Kidney (tissue), 14 donors: ENCODE results near the gene NDUFAF4. TPM values are rescaled to one million over a fixed set of nuclear protein-coding genes. Genes with fewer than 3 reads are reported as not detected.

Experiments
- DNase-seq, 5 donors: peaks; one replicate each; pipeline ENCODE4 v3.0.0-alpha.2; 2013 to 2020
- FAIRE-seq: peaks from 2 replicates; lab custom pipeline; 2012; peaks lifted over from hg19 to GRCh38; lab: Jason Lieb, UNC
- H3K27ac ChIP-seq, 2 donors: one replicate each; pipeline ENCODE4 v1.7.0; 2013; ENCODE audit warnings: low read depth in 2 of 2, low read length in 2 of 2, inconsistent platforms in 1 of 2
- H3K27me3 ChIP-seq: one replicate; pipeline ENCODE4 v1.7.1; 2013; ENCODE audit warnings: low read length, inconsistent platforms; ENCODE audit not compliant: control insufficient read depth, insufficient read depth
- H3K36me3 ChIP-seq, 3 donors: one replicate each; pipeline versions ENCODE4 v1.7.0 to v1.7.1; 2013; ENCODE audit warnings: low read length in 3 of 3, control low read depth in 1 of 3, inconsistent platforms in 1 of 3; ENCODE audit not compliant: insufficient read depth in 3 of 3, control insufficient read depth in 2 of 3
- H3K4me1 ChIP-seq, 3 donors: one replicate each; pipeline versions ENCODE4 v1.7.0 to v1.7.1; 2013; ENCODE audit warnings: low read length in 3 of 3, inconsistent platforms in 1 of 3, low read depth in 1 of 3; ENCODE audit not compliant: control insufficient read depth in 2 of 3, insufficient read depth in 2 of 3
- H3K4me3 ChIP-seq, 3 donors: one replicate each; pipeline versions ENCODE4 v1.7.0 to v1.8.1; 2013; ENCODE audit warnings: low read length in 3 of 3, control low read depth in 1 of 3, inconsistent platforms in 1 of 3
- H3K9ac ChIP-seq, 3 donors: one replicate each; pipeline versions ENCODE4 v1.7.0 to v1.7.1; 2013; ENCODE audit warnings: low read length in 3 of 3, control low read depth in 1 of 3, inconsistent platforms in 1 of 3
- H3K9me3 ChIP-seq, 3 donors: one replicate each; pipeline versions ENCODE4 v1.7.0 to v1.7.1; 2013; ENCODE audit warnings: low read length in 3 of 3, control low read depth in 1 of 3, inconsistent platforms in 1 of 3; ENCODE audit not compliant: control insufficient read depth in 2 of 3, insufficient read depth in 1 of 3
- CTCF ChIP-seq: IDR thresholded peaks from 3 replicates; pipeline ENCODE4 v1.5.1; 2012; ENCODE audit warnings: mild to moderate bottlenecking, moderate library complexity, borderline replicate concordance; ENCODE audit not compliant: insufficient read depth; ENCODE audit errors: extremely low read depth
- intact Hi-C: fragments of 100-400 bp; cut with DNase I; formaldehyde crosslinking; loops from one replicate; pipeline ENCODE4 v1.11.1; 2022
- polyA plus RNA-seq: library from polyadenylated mRNA; stranded (reverse); fragments of 350-450 nt; fragmentation: Illumina TruSeq; extraction: RNeasy Lipid Tissue Mini Kit (QIAGEN cat#74804); gene quantifications from one replicate; pipeline ENCODE4 v1.2.3, GENCODE V29; 2014; ENCODE audit warnings: low read depth, low replicate concordance; ENCODE audit not compliant: insufficient read depth
- total RNA-seq: library from RNA; stranded (reverse); fragmentation: NEBNext Ultra II Directional; extraction: Animal tissue kit (Norgen Biotek cat#: 25700); gene quantifications from one replicate; pipeline ENCODE4 v1.2.1, GENCODE V29; 2021
- donor health status: control.
- donor health status: control.
- donor health status: control.
- donor health status: control.
- donor health status: control.
- donor health status: DM: yes; HTN: yes; CAD: no.
- donor health status: Normal renal cell carcinoma (clear cell type).

NDUFAF4 gene
- total and polyA plus RNA-seq, 2 donors from 2014 or later: 22.9 to 81.5 TPM

- Histone ChIP-seq H3K27me3 (no peaks in the 10 kb centered on the region), H3K36me3 (no peaks in the 10 kb centered on the region), H3K4me3 (no peak overlapping the region), H3K4me1 (no peaks in the 10 kb centered on the region), H3K9me3 (no peaks in the 10 kb centered on the region), H3K9ac (no peak overlapping the region), H3K27ac (no peak overlapping the region)
- no peak for FAIRE-seq
- DNase-seq: no peak
- intact Hi-C loops: no loop called here
- TF ChIP-seq CTCF: no peak
These were observed 36.4 kb upstream of the NDUFAF4 start for GRCh38 chr6:96934087-96934486.

- intact Hi-C loops: no loop called here
- DNase-seq: no peak
- H3K9ac ChIP-seq: no peak overlapping the region
These were observed 33.5 kb upstream of the NDUFAF4 start for GRCh38 chr6:96931198-96931597.

GRCh38 chr6:96929741-96930140 is 32.0 kb upstream of the NDUFAF4 start:
- no peaks in the 10 kb centered on the region for H3K36me3 ChIP-seq
- H3K27me3 ChIP-seq: no peaks in the 10 kb centered on the region
- intact Hi-C loops: no loop called here
- H3K9me3 ChIP-seq: no peaks in the 10 kb centered on the region
- peaks cover 0 to 3% (median 0%) of the 10 kb centered on the region in 3 donors for H3K4me1 ChIP-seq
- DNase-seq (no peak), FAIRE-seq (no peak)
- H3K4me3 ChIP-seq: no peak overlapping the region
- no peak for TF ChIP-seq CTCF
- H3K9ac ChIP-seq: no peak overlapping the region
- H3K27ac ChIP-seq: no peak overlapping the region

More at GRCh38 chr6:96931198-96931597, 33.5 kb upstream of the NDUFAF4 start:
- no peaks in the 10 kb centered on the region for H3K9me3 ChIP-seq
- no peaks in the 10 kb centered on the region for H3K27me3 ChIP-seq
- no peak for FAIRE-seq
- no peak overlapping the region for H3K4me3 ChIP-seq
- H3K4me1 ChIP-seq: no peaks in the 10 kb centered on the region
- no peak for TF ChIP-seq CTCF
- H3K36me3 ChIP-seq: no peaks in the 10 kb centered on the region
- H3K27ac ChIP-seq: no peak overlapping the region

GRCh38 chr6:96927660-96928059 is 30.0 kb upstream of the NDUFAF4 start:
- Histone ChIP-seq H3K4me3 (no peak overlapping the region), H3K36me3 (no peaks in the 10 kb centered on the region), H3K4me1 (peaks cover 0 to 6% (median 3%) of the 10 kb centered on the region in 3 donors), H3K9ac (no peak overlapping the region), H3K27me3 (no peaks in the 10 kb centered on the region), H3K9me3 (no peaks in the 10 kb centered on the region), H3K27ac (no peak overlapping the region)
- DNase-seq (no peak), FAIRE-seq (no peak)
- intact Hi-C loops: no loop called here
- no peak for TF ChIP-seq CTCF
